Vagina (tissue), 2 donors: ENCODE results near the gene CFAP45.

Experiments
- CTCF ChIP-seq, 3 experiments: fragments of 450-650 bp in 2 of 3; fragments of 200-600 bp in 1 of 3; sonication (generic) in 1 of 3; IDR thresholded peaks; one replicate each; pipeline ENCODE4 v1.5.1; 2017 to 2019; ENCODE audit warnings: antibody characterized with exemption in 3 of 3, mild to moderate bottlenecking in 2 of 3, moderate library complexity in 2 of 3
- POLR2A ChIP-seq, 2 donors: fragments of 450-650 bp; IDR thresholded peaks; one replicate each; pipeline ENCODE4 v1.6.1; 2017; ENCODE audit warnings: antibody characterized with exemption in 2 of 2, mild to moderate bottlenecking in 2 of 2, moderate library complexity in 2 of 2

DNA sequence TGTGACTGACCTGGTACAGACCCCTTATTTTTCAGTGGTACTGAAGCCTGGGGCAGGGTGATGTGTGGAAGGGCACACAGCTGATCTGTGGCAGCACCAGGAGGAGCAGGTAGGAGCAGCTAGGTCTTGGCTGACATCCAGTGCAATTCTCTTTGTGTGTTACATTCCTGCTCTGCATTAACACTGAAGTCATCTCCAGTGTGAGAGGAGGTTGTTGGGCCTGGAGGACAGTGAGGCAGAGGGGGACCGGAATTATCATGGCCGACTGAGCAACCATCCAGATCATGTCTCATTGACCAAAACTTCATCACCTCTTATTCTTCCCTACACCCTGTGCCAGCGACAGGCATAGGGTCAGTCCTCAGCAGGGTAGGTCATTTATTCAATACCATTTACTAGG lies 71.8 kb downstream of the CFAP45 start:
- TF ChIP-seq POLR2A (IDR thresholded peaks at IDR 0.05) = no peak
- TF ChIP-seq CTCF (IDR thresholded peaks at IDR 0.05) = no peak
